Measurements from ENCODE around the gene PWWP2B.

DNA sequence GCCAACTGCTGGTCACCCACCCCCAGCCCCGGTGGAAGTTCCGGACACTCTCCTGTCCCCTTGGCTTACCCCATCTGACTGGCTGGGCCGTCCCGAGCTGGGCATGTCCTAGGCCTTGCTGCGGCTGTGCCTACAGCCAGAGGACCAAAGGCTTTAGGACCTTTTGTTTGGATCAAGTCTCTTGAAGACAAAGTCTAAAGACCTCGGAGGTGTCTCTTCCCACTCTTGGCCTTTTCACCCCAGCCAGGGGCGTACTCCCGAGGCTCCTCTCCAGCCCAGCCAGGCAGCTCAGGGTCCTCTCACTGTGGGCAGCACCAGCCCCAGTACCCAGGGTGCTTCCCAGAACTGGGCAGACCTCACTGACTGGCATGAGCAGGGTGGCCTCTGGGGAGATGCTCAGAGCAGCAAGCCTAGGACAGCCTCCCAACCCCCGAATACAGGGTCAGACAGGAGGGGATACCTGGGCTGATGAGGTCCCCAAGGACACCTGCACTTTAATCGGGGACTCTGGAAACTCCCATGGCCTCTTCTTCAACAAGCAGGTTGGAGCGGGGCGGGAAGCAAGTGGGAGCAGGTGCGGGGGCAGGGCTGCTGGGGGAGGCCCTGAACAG lies 2.7 kb upstream of the PWWP2B start:
- no peak for TF ChIP-seq TEAD4 (IDR thresholded peaks at IDR 0.05)
- TF ChIP-seq, protein P1, sequence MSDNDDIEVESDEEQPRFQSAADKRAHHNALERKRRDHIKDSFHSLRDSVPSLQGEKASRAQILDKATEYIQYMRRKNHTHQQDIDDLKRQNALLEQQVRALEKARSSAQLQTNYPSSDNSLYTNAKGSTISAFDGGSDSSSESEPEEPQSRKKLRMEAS (IDR thresholded peaks at IDR 0.05) = no peak
- TF ChIP-seq, protein P2, sequence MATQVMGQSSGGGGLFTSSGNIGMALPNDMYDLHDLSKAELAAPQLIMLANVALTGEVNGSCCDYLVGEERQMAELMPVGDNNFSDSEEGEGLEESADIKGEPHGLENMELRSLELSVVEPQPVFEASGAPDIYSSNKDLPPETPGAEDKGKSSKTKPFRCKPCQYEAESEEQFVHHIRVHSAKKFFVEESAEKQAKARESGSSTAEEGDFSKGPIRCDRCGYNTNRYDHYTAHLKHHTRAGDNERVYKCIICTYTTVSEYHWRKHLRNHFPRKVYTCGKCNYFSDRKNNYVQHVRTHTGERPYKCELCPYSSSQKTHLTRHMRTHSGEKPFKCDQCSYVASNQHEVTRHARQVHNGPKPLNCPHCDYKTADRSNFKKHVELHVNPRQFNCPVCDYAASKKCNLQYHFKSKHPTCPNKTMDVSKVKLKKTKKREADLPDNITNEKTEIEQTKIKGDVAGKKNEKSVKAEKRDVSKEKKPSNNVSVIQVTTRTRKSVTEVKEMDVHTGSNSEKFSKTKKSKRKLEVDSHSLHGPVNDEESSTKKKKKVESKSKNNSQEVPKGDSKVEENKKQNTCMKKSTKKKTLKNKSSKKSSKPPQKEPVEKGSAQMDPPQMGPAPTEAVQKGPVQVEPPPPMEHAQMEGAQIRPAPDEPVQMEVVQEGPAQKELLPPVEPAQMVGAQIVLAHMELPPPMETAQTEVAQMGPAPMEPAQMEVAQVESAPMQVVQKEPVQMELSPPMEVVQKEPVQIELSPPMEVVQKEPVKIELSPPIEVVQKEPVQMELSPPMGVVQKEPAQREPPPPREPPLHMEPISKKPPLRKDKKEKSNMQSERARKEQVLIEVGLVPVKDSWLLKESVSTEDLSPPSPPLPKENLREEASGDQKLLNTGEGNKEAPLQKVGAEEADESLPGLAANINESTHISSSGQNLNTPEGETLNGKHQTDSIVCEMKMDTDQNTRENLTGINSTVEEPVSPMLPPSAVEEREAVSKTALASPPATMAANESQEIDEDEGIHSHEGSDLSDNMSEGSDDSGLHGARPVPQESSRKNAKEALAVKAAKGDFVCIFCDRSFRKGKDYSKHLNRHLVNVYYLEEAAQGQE (IDR thresholded peaks at IDR 0.05; ENCODE audit: low read depth) = no peak
- TF ChIP-seq TAF1 (IDR thresholded peaks at IDR 0.05; ENCODE audit: low read depth) = no peak
- no peak for TF ChIP-seq CEBPB (IDR thresholded peaks at IDR 0.05)
- no peak for TF ChIP-seq YY1 (IDR thresholded peaks at IDR 0.05; ENCODE audit: low read depth)
- TF ChIP-seq RAD21 (IDR thresholded peaks at IDR 0.05; ENCODE audit: low read depth) = no peak
- TF ChIP-seq ZBTB7A (IDR thresholded peaks at IDR 0.05; ENCODE audit: low read depth) = no peak
- no peak for TF ChIP-seq CREB1 (IDR thresholded peaks at IDR 0.05; ENCODE audit: low read depth)
- TF ChIP-seq EGR1 (IDR thresholded peaks at IDR 0.05) = no peak
- TF ChIP-seq NFIC (IDR thresholded peaks at IDR 0.05) = no peak
- TF ChIP-seq FOXM1 (IDR thresholded peaks at IDR 0.05; ENCODE audit: borderline replicate concordance, low read depth) = no peak
- TF ChIP-seq EP300 (IDR thresholded peaks at IDR 0.05; ENCODE audit: borderline replicate concordance) = no peak
- TF ChIP-seq, protein P3, sequence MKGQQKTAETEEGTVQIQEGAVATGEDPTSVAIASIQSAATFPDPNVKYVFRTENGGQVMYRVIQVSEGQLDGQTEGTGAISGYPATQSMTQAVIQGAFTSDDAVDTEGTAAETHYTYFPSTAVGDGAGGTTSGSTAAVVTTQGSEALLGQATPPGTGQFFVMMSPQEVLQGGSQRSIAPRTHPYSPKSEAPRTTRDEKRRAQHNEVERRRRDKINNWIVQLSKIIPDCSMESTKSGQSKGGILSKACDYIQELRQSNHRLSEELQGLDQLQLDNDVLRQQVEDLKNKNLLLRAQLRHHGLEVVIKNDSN (IDR thresholded peaks at IDR 0.05) = no peak

All from Ishikawa (cell line).